ENCODE data around the gene NLRP5.
"Not testable (repeated sequence)": the region's sequence is repeated elsewhere in the genome, so short reads cannot be mapped to it uniquely, and the experiment has no call there.

The NLRP5 gene

DNA sequence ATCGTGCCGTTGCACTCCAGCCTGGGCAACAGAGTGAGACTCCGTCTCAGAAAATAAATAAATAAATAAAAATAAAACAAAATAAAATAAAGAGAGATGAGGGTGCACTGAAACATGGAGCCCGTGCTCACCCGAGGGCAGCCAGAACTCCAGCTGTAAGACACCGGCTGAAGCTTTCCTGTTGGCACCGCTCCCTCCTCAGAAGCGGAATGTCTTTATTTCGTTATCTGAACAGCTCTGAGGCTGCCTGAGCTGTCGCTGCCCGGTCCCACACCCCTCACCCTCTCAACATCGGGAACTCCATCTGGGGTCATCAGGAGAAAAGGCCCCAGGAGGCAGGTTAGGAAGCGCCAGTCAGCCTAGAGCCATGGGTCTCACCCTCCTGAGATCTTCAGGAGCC lies 110.1 kb downstream of the NLRP5 start:
- TF ChIP-seq, protein P1, sequence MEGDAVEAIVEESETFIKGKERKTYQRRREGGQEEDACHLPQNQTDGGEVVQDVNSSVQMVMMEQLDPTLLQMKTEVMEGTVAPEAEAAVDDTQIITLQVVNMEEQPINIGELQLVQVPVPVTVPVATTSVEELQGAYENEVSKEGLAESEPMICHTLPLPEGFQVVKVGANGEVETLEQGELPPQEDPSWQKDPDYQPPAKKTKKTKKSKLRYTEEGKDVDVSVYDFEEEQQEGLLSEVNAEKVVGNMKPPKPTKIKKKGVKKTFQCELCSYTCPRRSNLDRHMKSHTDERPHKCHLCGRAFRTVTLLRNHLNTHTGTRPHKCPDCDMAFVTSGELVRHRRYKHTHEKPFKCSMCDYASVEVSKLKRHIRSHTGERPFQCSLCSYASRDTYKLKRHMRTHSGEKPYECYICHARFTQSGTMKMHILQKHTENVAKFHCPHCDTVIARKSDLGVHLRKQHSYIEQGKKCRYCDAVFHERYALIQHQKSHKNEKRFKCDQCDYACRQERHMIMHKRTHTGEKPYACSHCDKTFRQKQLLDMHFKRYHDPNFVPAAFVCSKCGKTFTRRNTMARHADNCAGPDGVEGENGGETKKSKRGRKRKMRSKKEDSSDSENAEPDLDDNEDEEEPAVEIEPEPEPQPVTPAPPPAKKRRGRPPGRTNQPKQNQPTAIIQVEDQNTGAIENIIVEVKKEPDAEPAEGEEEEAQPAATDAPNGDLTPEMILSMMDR (IDR thresholded peaks at IDR 0.05; ENCODE audit: control insufficient read depth, insufficient read depth, low read depth, low read length, missing control alignments): no peak
- DNase-seq (ENCODE audit: low read depth): no peak
- H3K4me3 ChIP-seq (ENCODE audit: control insufficient read depth, low read depth, low read length): no peak overlapping the region

DNA sequence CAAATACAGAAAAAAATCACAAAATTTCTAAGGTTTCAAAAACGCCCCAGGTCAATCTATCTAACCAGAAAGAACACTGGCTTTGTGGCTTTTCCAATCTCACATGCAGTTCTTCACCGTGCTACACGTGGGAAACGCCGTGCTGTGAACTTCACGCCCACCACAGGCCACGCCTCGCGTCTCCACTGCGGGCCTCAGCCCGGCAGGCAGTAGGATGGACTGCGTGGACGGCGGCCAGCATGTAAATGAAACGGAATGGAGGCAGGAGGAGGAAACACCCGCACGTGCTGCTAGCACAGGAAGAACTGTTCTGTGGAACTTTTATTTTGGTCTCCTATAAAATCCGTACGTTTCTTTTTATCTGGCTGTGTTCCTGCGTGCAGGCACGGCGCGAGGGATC lies 110.7 kb downstream of the NLRP5 start:
- no peak overlapping the region for H3K4me3 ChIP-seq (ENCODE audit: control insufficient read depth, low read depth, low read length)
- TF ChIP-seq, protein P1 (IDR thresholded peaks at IDR 0.05; ENCODE audit: control insufficient read depth, insufficient read depth, low read depth, low read length, missing control alignments): no peak
- no peak for DNase-seq (ENCODE audit: low read depth)

DNA sequence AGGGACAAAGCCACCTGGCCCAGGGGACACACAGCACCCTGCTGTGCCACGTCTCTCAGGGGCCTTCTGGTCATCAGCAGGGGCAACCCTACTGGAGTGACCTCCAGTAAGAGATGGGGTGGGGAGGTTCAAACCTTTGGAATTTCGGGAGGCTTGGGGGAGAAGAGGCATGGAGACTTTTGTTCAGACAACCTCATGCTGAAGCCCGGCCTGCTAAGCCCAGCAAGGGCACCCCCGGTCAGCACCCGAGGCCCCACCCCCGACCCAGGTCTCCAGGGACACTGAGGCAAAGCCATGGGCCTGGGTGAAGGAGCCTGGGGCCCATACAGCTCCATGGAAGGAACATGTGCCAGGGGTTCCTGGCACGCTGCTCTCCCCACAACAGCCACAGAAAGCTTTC lies 111.2 kb downstream of the NLRP5 start:
- TF ChIP-seq, protein P1 (IDR thresholded peaks at IDR 0.05; ENCODE audit: control insufficient read depth, insufficient read depth, low read depth, low read length, missing control alignments): no peak
- no peak overlapping the region for H3K4me3 ChIP-seq (ENCODE audit: control insufficient read depth, low read depth, low read length)
- DNase-seq (ENCODE audit: low read depth): no peak

DNA sequence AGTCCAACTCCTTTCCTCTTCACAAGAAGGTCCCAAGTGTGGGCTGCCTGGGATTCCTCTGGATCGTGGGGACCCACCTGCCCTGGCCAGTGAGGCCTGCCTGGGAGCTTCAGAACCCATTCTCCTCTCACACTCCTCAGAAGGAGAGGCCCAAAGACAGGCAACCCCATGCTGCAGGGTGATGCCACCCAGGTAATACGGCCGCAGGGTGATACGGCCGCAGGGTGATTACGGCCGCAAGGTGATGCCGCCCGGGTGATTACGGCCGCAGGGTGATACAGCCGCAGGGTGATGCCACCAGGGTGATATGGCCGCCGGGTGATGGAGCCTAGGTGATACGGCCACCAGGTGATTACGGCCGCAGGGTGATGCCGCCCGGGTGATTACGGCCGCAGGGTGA lies 111.7 kb downstream of the NLRP5 start:
- not testable (repeated sequence) for H3K4me3 ChIP-seq (ENCODE audit: control insufficient read depth, low read depth, low read length); DNase-seq (ENCODE audit: low read depth)

DNA sequence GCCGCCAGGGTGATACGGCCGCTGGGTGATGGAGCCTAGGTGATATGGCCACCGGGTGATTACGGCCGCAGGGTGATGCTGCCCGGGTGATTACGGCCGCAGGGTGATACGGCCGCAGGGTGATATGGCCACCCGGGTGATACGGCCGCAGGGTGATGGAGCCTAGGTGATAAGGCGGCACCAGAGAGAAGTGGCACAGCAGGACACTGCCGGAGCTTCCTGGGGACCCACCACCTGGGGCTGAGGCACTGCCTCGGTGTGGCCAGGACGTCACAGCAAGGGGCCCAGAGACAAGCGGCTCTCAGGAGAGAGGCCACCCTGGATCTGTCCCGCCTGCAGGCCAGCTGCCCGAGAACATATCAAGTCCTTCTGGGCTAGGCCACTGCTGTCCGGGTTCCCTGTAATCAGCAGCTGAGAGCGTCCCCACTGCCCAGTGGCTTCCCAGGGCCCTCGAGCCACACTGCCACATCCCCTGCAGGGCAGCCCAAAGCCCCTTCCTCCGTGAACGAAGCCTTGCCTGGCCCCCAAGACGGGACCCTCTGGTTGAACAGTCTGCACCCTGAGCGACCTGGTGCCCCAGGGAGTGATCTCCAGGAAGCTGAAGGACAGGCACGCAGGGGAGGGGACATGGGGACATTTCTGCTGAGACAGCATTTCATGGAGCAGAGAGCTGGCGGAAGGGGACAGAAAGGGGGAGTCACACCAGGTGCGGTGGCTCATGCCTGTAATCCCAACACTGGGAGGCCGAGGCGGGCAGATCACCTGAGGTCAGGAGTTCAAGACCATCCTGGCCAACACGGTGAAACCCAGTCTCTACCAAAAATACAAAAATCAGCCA lies 112.4 kb downstream of the NLRP5 start:
- no peak overlapping the region for H3K4me3 ChIP-seq (ENCODE audit: control insufficient read depth, low read depth, low read length)
- TF ChIP-seq, protein P1 (IDR thresholded peaks at IDR 0.05; ENCODE audit: control insufficient read depth, insufficient read depth, low read depth, low read length, missing control alignments): no peak
- no peak for DNase-seq (ENCODE audit: low read depth)

DNA sequence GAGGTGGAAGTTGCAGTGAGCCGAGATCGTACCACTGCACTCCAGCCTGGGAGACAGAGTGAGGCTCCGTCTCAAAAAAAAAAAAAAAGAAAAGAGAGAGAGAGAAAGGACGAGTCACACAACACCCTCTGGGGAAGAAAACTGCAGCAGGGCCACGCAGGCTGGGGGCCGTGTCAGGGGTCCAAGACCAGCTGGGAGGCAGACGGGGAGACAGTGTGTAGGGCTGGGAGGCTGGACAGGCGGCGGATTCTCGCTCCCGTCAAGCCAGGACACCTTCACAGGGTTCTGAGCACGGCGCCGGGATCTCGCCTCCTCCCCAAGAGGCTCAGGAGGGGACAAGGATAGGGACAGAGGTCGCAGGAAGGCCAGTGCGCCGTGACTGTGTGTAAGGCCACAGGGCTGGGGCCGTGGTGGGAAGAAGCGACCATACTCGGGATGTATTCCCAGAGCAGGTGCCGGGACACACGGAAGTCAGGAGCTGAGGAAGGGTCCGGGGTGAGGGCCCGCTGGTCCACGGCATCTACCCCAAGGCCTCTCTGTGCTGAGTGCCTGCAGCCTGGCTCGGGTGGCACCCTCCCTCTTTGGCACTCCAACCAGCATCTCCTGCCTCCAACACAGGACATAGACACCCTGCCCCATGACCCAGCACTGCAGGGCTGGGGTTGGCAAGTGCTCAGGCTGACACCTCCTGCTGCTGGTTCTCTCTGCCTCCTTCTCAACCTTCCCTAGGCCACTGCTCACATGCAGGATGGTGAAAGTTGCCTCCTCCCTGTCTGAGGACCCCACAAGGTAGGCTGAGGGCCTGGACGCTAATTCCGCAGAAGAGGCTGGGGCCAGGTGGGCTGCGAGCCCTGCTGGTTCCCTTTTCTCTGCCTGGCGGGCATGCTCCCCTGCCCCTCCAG lies 113.3 kb downstream of the NLRP5 start:
- TF ChIP-seq, protein P1 (IDR thresholded peaks at IDR 0.05; ENCODE audit: control insufficient read depth, insufficient read depth, low read depth, low read length, missing control alignments): no peak
- no peak overlapping the region for H3K4me3 ChIP-seq (ENCODE audit: control insufficient read depth, low read depth, low read length)
- DNase-seq (ENCODE audit: low read depth): no peak

DNA sequence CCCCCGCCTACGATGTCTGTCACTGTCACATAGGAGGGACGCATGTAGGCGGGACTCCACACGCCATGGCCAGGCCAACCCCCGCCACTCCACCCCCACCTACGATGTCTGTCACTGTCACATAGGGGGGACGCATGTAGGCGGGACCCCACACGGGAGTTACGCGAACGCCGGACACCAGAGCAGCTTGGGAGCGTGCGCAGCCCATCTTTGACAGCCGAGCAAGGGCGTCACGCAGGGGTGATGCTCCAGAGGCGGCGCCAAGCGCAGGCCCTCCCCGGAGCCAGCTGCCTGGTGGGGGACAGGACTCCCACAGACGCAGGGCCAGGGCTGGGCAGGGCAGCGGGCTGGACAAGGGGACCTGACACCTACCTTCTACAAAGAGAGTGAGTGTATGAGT lies 114.5 kb downstream of the NLRP5 start:
- H3K4me3 ChIP-seq (ENCODE audit: control insufficient read depth, low read depth, low read length): no peak overlapping the region
- TF ChIP-seq, protein P1 (IDR thresholded peaks at IDR 0.05; ENCODE audit: control insufficient read depth, insufficient read depth, low read depth, low read length, missing control alignments): no peak
- DNase-seq (ENCODE audit: low read depth): no peak
